Gastroesophageal sphincter (tissue), 4 donors: ENCODE measurements around the gene C17orf107. TPM values are rescaled to one million over a fixed set of nuclear protein-coding genes. Genes with fewer than 3 reads are reported as not detected.

Source experiments
- ATAC-seq: fragments of 150-250 bp; one replicate; pipeline ENCODE4 v1.9.1; 2016; ENCODE audit warnings: mild to moderate bottlenecking, moderate library complexity
- H3K27ac ChIP-seq, 4 donors: fragments of 200-600 bp; sonication (generic) in 3 of 4; 1 replicate in 3 of 4; 2 replicates in 1 of 4; pipeline ENCODE4 v1.5.1; 2016 to 2019
- H3K27me3 ChIP-seq: fragments of 200-600 bp; sonication (generic); one replicate; pipeline ENCODE4 v1.5.1; 2019
- H3K36me3 ChIP-seq, 2 donors: fragments of 200-600 bp; sonication (generic); one replicate each; pipeline ENCODE4 v1.5.1; 2019; ENCODE audit warnings: control low read depth in 1 of 2
- H3K4me1 ChIP-seq, 3 donors: fragments of 200-600 bp; sonication (generic); 1 replicate in 2 of 3; 2 replicates in 1 of 3; pipeline ENCODE4 v1.5.1; 2016 to 2019; ENCODE audit warnings: control low read depth in 2 of 3
- H3K4me3 ChIP-seq, 2 donors: fragments of 200-600 bp; sonication (generic); one replicate each; pipeline ENCODE4 v1.5.1; 2019; ENCODE audit warnings: mild to moderate bottlenecking in 1 of 2, moderate library complexity in 1 of 2
- H3K9me3 ChIP-seq, 3 donors: fragments of 200-600 bp; sonication (generic); one replicate each; pipeline ENCODE4 v1.5.1; 2017 to 2019; ENCODE audit warnings: control low read depth in 2 of 3
- CTCF ChIP-seq, 4 experiments: fragments of 200-600 bp in 2 of 4; fragments of 450-650 bp in 2 of 4; sonication (generic) in 1 of 4; IDR thresholded peaks; one replicate each; pipeline ENCODE4 v1.5.1; 2017 to 2019; ENCODE audit warnings: antibody characterized with exemption in 4 of 4, mild to moderate bottlenecking in 2 of 4, moderate library complexity in 2 of 4
- EP300 ChIP-seq: sonication (generic); formaldehyde crosslinking; IDR thresholded peaks from one replicate; pipeline ENCODE4 v1.6.1; 2017; ENCODE audit warnings: antibody characterized with exemption, mild to moderate bottlenecking
- POLR2A ChIP-seq, 2 donors: fragments of 450-650 bp; IDR thresholded peaks; one replicate each; pipeline ENCODE4 v1.6.1; 2017; ENCODE audit warnings: antibody characterized with exemption in 2 of 2, mild to moderate bottlenecking in 2 of 2, moderate library complexity in 1 of 2
- POLR2AphosphoS5 ChIP-seq: sonication (generic); formaldehyde crosslinking; IDR thresholded peaks from one replicate; pipeline ENCODE4 v1.6.1; 2017; ENCODE audit warnings: antibody characterized with exemption
- WGBS, 2 donors: methylation state at CpG; one replicate each; pipeline ENCODE4 v1.1.5; 2018; ENCODE audit warnings: low coverage in 1 of 2; 5-methylcytosine and 5-hydroxymethylcytosine counted together
- total RNA-seq, 4 donors: library from RNA; depleted of rRNA; stranded (reverse); fragments of >200 nt; gene quantifications; one replicate each; pipeline ENCODE4 v1.1.0, GENCODE V29; 2016

C17orf107 gene
- total RNA-seq, 4 donors from 2014 or later, result 0.30 to 0.81 (median 0.68) TPM

GRCh38 chr17:4877089-4877488, 22.2 kb upstream of the C17orf107 start:
- Histone ChIP-seq H3K4me1 (peaks cover 0 to 9% (median 3%) of the 10 kb centered on the region in 3 donors), H3K27me3 (no peaks in the 10 kb centered on the region), H3K27ac (no peak overlapping the region), H3K36me3 (peaks cover 0 to 33% of the 10 kb centered on the region in 2 donors), H3K9me3 (no peaks in the 10 kb centered on the region), H3K4me3 (no peak overlapping the region)
- 71 to 92% methylated on average over 2 to 5 of the region's 5 CpGs for WGBS, 2 donors
- ATAC-seq, result no peak
- TF ChIP-seq POLR2A (IDR thresholded peaks at IDR 0.05), result no peak
- no peak for TF ChIP-seq CTCF (IDR thresholded peaks at IDR 0.05)
- no peak for TF ChIP-seq EP300
- TF ChIP-seq POLR2AphosphoS5, result no peak

- Histone ChIP-seq H3K9me3 (no peaks in the 10 kb centered on the region), H3K27ac (no peak overlapping the region), H3K4me3 (no peak overlapping the region), H3K4me1 (peaks cover 0 to 9% (median 3%) of the 10 kb centered on the region in 3 donors), H3K36me3 (peaks cover 0 to 51% of the 10 kb centered on the region in 2 donors), H3K27me3 (no peaks in the 10 kb centered on the region)
- ATAC-seq, result no peak
- 90% methylated on average over 2 of the region's 4 CpGs; no CpG with 5 or more reads in 1 of the 2 donors for WGBS, 2 donors
- TF ChIP-seq POLR2A (IDR thresholded peaks at IDR 0.05), result no peak
- TF ChIP-seq POLR2AphosphoS5, result no peak
- no peak for TF ChIP-seq CTCF (IDR thresholded peaks at IDR 0.05)
- no peak for TF ChIP-seq EP300
Observed at GRCh38 chr17:4879601-4880000, 19.7 kb upstream of the C17orf107 start.

- TF ChIP-seq CTCF (IDR thresholded peaks at IDR 0.05), result no peak
- no peak for TF ChIP-seq POLR2AphosphoS5
Observed at GRCh38 chr17:4880857-4881256, 18.5 kb upstream of the C17orf107 start.

GRCh38 chr17:4881761-4882555, 17.4 kb upstream of the C17orf107 start:
- Histone ChIP-seq H3K36me3 (peaks cover 0 to 74% of the 10 kb centered on the region in 2 donors), H3K4me3 (no peak overlapping the region), H3K9me3 (no peaks in the 10 kb centered on the region), H3K27me3 (no peaks in the 10 kb centered on the region), H3K27ac (no peak overlapping the region), H3K4me1 (peaks cover 0 to 9% (median 3%) of the 10 kb centered on the region in 3 donors)
- TF ChIP-seq CTCF (IDR thresholded peaks at IDR 0.05) (peak in 3 of 4 experiments; percentile 61 to 83 (median 64)), POLR2AphosphoS5 (no peak), EP300 (no peak), POLR2A (IDR thresholded peaks at IDR 0.05) (no peak)
- WGBS, 2 donors, result 20 to 58% methylated on average over 5 to 7 of the region's 9 CpGs
- ATAC-seq, result peak; percentile 63

More at GRCh38 chr17:4880857-4881256, 18.5 kb upstream of the C17orf107 start:
- Histone ChIP-seq H3K4me1 (peaks cover 0 to 9% (median 3%) of the 10 kb centered on the region in 3 donors), H3K9me3 (no peaks in the 10 kb centered on the region), H3K27ac (no peak overlapping the region), H3K4me3 (no peak overlapping the region), H3K36me3 (peaks cover 0 to 63% of the 10 kb centered on the region in 2 donors), H3K27me3 (no peaks in the 10 kb centered on the region)
- WGBS, 2 donors, result 82 to 87% methylated on average over 7 to 8 of the region's 15 CpGs
- ATAC-seq, result peak; percentile 33

GRCh38 chr17:4884489-4884888, 14.8 kb upstream of the C17orf107 start:
- Histone ChIP-seq H3K4me1 (peaks cover 0 to 9% (median 3%) of the 10 kb centered on the region in 3 donors), H3K36me3 (peaks cover 0 to 83% of the 10 kb centered on the region in 2 donors), H3K27ac (no peak overlapping the region), H3K4me3 (no peak overlapping the region), H3K27me3 (no peaks in the 10 kb centered on the region), H3K9me3 (no peaks in the 10 kb centered on the region)
- WGBS, 2 donors, result no CpG with 5 or more reads among the region's 4 CpGs
- ATAC-seq, result no peak
- TF ChIP-seq EP300 (no peak), POLR2A (IDR thresholded peaks at IDR 0.05) (no peak), CTCF (IDR thresholded peaks at IDR 0.05) (no peak), POLR2AphosphoS5 (no peak)
